KG1 (cell line): ENCODE data around the gene LMF1.
"Not testable (repeated sequence)": the region's sequence is repeated elsewhere in the genome, so short reads cannot be mapped to it uniquely, and the experiment has no call there.

Source experiments
- DNase-seq: peaks from one replicate; lab custom pipeline; 2025; lab: John Stamatoyannopoulos, UW

Gene LMF1

GRCh38 chr16:850668-851067 is 120.1 kb downstream of the LMF1 start:
- no peak for DNase-seq

DNA sequence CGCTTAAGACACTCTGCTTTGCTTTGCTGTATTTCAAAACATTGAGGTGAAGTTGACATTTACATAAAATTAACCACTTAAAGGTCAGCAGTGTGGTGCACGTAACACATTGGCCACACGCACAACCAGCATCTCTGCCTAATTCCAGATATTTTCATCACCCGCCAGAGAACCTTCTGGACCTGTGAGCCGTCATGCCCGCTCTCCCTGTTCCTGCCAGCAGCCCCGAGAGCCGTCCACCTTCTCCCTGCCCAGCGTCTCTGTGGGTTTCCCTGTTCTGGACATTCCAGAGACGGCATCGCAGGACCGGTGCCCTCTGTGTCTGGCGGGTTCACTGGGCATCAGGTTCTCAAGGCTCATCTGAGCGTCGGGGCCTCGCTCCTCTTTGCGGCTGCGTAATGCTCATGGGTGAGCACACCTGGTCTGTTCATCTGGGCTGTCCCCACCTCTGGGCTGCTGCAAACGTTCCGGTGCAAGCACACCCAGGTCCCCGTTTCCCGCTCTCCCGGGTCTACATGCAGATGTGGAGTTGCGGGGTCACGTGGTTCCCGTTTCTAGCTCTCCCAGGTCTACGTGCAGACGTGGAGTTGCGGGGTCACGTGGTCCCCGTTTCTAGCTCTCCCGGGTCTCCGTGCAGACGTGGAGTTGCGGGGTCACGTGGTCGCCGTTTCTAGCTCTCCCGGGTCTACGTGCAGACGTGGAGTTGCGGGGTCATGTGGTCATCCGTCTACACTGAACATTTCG is 122.1 kb downstream of the LMF1 start:
- no peak for DNase-seq

DNA sequence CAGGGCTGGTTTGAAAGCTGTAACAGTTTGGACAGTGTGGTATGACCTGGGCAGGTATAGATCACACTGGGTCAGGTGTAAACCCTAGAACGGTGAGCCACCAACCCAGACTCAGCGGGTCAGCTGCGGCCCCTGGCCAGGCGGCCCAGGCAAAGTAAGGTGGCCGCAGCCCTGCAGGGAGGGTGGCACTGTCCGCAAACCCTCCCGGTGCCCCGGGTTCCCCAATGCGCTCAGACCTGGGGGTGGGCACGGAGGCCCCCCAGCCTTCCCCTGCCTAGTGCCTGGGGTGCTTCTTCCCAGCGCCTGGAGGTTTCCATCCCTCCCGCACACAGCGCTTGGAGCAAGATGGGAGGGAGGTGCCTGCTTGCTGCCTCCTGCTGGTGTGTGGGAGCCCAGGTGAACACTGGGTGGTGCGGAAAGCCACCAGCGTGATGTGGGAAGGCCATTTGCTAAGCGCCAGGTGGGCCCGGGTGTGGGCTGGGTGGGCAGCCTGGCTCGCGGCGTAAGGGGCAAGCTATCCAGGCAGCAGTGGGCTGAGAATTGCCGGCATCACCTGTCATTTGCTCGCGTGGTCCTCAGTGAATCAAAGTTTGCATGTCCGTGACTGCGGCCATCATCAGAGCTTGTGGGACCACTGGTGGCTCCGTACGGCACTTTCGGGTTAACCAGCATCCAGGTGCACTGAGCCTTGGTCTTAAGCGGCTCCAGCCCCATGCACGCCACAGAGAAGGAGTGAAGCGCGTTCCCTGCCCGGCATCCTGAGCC is 122.9 kb downstream of the LMF1 start:
- no peak for DNase-seq

DNA sequence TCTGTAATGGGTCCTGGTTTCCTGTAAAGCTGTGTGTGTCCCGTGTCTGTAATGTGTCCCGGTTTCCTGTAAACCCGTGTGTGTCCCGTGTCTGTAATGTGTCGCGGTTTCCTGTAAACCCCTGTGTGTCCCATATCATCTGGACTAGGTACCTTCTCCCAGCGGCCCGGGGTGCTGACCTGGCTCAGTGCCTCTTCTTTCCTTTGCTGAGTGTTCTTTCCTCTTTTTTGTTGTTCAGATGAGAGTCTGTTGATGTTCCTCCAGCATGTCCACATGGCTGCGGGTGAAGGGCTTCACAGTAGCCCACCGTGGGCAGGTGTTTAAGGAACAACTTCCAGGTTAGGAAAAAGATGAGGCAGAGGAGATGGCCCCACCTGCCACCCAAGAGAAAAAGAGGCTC is 123.6 kb downstream of the LMF1 start:
- DNase-seq = no peak

DNA sequence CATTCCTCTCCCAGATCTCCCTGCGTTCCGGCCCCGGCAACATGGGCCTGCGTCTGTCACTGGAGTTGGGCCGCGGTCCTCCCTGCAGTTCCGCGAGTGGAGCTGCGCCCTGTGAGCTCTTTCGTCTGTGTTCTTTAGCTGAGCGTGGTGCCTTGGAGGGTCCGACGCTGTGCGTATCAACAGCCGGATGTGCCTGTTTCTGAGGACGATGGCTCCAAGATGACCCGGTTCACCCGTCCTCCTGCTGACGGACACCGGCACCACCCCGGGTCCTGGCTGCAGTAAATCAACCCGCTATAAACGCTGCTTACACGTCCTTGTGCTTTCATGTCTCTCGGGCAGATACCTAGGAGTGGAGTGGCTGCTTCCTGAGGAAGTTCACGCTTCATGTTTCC is 125.4 kb downstream of the LMF1 start:
- DNase-seq = no peak

DNA sequence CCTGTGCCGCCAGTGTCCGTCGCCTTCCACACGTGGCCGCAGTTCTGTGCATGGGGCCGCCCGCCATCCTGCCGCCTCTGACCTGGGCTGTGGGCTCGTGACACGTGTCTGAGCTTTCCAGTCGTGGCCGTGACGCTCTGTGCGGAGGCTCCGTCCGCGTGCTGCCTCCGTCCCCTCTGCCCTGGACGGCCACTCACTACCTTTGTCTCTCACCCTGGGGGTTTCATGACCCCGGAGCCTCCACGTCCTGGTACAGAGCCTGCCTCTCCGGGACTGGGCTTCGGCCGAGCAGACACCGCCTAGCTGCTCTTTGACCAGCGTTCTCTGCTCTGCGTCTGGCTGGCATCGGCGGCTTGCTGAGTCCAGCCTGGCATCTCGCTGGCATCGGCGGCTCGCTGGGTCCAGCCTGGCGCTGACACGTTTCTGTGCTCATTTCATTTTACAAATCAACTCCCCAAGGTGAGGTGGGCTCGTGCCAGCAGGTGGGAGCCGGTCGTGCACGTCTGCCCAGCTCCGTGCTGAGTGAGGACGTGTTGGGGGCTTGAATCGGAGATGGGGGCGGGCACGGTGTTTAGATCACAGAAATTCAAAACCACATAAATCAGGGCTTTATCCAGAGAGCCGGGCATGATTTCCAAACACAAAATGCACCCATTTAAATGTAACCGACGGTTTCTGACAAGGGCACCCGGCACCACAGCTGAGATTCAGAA is 126.0 kb downstream of the LMF1 start:
- DNase-seq = no peak

- DNase-seq = no peak
These were observed 127.0 kb downstream of the LMF1 start for GRCh38 chr16:843771-844170.

- no peak for DNase-seq
These were observed 127.8 kb downstream of the LMF1 start for GRCh38 chr16:842711-843560.

- DNase-seq = no peak
These were observed 128.7 kb downstream of the LMF1 start for GRCh38 chr16:842061-842476.

- DNase-seq = no peak
These were observed 129.2 kb downstream of the LMF1 start for GRCh38 chr16:841455-842060.

- DNase-seq = no peak
These were observed 130.0 kb downstream of the LMF1 start for GRCh38 chr16:840561-841454.

DNA sequence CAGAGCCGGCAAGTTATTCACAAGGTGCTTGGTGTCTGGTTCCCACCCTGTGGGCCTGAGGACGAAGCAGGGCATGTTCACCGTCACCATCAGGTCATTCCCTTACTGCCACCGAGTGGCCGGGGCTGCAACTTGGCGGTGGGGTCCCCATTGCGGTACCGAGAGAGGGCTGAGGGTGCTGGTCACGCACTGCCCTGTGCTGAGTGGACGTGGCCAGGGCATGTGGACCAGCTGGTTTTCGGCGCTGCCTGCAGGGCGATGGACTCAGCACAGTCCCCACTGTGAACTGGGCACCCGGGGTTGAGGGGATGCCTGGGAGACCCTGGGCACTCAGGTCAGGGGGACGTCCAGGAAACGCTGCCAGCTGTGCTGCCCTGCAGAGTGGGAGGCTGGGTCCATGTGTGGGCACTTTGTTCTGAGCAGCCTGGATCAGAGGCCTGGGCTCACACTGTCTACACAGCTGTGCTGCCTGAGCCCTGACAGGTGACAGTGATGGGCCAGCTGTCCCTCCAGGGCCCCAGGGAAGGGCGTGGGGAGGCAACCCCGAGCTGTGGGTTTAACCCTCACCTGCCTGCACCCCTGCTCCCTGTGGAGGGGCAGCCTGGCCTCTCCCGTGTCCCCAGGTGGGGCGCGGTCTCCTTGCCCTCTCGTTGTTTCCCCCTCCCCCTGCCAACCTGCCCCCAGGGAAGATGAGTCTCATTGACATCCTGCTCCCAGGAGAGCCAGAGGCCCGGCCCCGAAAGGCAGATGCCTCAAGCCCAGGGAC is 131.0 kb downstream of the LMF1 start:
- no peak for DNase-seq

- no peak for DNase-seq
These were observed 132.0 kb downstream of the LMF1 start for GRCh38 chr16:838741-839140.

GRCh38 chr16:836822-837221 is 134.0 kb downstream of the LMF1 start:
- not testable (repeated sequence) for DNase-seq

DNA sequence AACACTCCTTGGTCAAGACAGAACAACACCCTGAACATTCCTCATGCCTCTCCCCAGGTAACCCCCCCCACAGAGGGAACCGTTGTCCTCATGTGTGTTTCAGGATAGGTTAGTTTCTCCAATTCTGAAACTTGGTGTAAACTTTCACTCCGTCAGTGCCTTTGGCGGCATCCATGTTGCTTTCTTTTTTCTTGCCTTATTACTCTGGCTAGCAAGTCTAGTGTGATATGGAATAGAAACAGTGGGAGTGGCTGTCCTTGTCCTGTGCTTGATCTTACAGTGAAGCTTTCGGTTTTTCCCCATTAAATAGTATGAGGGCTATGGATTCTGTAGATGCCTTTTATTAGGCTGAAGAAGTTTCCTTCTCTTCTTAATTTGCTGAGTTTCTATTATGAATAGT is 134.6 kb downstream of the LMF1 start:
- DNase-seq = no peak

DNA sequence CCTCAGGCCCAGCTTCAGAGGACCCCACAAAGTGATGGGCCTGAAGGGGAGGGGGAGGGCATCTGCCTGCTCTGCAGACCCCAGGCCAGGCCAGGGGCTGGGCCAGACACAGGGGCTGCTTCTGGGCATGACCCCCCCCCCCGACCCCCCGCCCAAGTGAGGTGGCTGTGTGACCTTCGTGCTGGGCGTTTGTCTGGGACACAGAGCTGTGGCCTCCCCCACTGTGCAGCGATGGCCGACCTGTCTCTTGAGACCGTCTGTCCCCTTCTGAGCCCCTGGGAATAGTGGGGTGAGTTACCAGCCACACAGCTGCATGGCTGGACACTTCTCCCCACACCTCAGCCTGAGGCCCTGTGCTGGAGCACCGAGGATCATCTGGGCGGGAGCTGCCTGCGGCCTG is 135.4 kb downstream of the LMF1 start:
- no peak for DNase-seq

GRCh38 chr16:833411-833810 is 137.4 kb downstream of the LMF1 start:
- no peak for DNase-seq

GRCh38 chr16:832652-833336 is 138.0 kb downstream of the LMF1 start:
- DNase-seq = no peak
